GM12865 (cell line): ENCODE data around the gene PIN1.
"Not testable (repeated sequence)": the region's sequence is repeated elsewhere in the genome, so short reads cannot be mapped to it uniquely, and the experiment has no call there.

Experiments
- DNase-seq: peaks from one replicate; pipeline ENCODE4 v3.0.0; 2010; ENCODE audit warnings: low read depth
- H3K4me3 ChIP-seq: 2 replicates; pipeline ENCODE4 v1.5.1; 2011; ENCODE audit warnings: mild to moderate bottlenecking, low read depth, low read length, control low read depth
- TF ChIP-seq, protein P1 (sequence below): IDR thresholded peaks from 2 replicates; pipeline ENCODE4 v1.5.1; 2011; ENCODE audit warnings: low read length, control low read depth, low read depth, inconsistent platforms; ENCODE audit not compliant: insufficient read depth; ENCODE audit errors: missing control alignments

PIN1 gene

DNA sequence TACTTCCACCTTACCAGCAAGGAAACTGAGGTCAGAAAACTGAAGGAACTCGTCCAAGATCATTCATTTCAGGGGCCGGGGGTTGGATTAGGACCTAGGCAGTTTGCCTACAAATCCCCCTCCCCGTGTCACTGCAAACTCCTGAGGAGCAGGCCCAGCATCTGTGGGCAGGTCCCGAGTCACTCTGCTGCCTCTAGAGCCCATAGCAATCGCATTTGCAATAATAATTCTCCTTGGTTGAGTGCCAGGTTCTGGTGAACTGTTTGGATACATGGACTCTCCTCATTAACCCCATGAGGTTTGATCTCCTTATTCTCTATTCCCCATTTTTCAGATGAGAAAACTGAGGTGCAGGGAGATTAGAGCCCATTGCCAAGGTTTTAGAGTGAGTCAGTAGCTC lies 903 bp downstream of the PIN1 start:
- DNase-seq = peak; percentile 18
- TF ChIP-seq, protein P1, sequence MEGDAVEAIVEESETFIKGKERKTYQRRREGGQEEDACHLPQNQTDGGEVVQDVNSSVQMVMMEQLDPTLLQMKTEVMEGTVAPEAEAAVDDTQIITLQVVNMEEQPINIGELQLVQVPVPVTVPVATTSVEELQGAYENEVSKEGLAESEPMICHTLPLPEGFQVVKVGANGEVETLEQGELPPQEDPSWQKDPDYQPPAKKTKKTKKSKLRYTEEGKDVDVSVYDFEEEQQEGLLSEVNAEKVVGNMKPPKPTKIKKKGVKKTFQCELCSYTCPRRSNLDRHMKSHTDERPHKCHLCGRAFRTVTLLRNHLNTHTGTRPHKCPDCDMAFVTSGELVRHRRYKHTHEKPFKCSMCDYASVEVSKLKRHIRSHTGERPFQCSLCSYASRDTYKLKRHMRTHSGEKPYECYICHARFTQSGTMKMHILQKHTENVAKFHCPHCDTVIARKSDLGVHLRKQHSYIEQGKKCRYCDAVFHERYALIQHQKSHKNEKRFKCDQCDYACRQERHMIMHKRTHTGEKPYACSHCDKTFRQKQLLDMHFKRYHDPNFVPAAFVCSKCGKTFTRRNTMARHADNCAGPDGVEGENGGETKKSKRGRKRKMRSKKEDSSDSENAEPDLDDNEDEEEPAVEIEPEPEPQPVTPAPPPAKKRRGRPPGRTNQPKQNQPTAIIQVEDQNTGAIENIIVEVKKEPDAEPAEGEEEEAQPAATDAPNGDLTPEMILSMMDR = no peak
- peak overlapping the region; percentile 82 for H3K4me3 ChIP-seq

DNA sequence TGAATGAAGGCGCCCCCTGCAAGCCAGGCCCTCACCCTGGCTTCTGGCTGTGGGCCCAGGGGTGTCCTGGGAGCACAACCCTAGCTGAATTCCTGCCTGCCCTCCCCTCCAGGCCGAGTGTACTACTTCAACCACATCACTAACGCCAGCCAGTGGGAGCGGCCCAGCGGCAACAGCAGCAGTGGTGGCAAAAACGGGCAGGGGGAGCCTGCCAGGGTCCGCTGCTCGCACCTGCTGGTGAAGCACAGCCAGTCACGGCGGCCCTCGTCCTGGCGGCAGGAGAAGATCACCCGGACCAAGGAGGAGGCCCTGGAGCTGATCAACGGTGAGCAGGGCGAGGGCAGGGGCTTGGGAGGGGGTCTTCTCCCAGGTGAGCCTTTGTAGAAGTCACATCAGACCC lies 3.2 kb downstream of the PIN1 start:
- H3K4me3 ChIP-seq = no peak overlapping the region
- DNase-seq = no peak
- TF ChIP-seq, protein P1 = no peak

DNA sequence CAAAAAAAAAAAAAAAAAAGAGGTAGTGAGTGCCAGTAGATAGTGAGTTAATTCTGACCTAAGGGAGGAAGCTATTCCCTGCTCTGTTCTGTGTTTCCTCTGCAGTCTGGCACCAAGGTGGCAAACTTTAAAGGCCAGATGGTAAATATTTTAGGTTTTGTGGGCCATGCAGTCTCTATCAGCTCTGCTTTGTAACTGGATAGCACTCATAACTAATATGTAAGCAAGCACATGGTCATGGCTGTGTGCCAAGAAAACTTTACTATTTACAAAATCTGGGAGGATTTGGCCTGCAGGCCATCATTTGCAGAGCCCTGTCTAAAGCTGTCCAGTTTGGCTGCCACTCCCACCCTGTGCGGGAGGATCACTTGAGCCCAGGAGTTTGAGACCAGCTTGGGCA lies 4.3 kb downstream of the PIN1 start:
- TF ChIP-seq, protein P1 = no peak
- H3K4me3 ChIP-seq = no peak overlapping the region
- no peak for DNase-seq

DNA sequence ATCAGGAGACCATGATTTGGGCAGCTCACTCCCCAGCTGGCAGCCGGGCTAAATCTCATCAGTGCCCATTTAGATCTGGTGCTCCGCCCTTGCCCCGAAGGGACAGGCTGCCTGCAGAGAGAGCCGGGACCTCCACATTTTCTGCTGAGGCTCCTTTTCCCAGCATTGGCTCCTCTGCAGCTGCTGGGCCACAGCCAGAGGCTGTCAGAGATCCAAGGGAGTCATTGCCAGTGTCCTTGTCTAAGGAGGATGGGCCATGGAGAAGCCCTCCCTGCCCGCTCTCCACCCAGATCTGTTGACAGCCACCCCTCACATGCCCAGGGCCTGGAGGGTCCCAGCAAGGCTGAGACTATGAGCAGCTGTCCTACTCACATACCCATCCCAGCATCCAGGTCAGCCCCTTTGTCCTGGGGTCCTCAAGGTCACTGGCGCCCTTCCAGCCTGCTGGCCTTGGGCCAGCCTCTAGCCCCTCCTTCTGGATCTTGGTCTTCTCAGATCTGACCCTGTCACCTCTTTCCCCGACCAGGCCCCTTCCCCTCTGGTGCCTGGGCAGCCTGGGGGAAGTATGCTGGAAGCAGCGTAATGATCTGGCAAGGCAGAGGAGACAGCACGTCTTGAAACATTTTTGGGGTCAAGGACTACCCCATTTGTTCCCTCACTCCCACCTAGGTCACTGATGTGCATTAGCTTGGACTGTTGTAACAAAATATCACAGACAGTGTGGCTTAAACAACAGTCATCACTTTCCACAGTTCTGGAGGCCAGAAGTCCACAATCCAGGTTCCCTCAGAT lies 7.9 kb downstream of the PIN1 start:
- TF ChIP-seq, protein P1 = no peak
- no peak overlapping the region for H3K4me3 ChIP-seq
- no peak for DNase-seq

GRCh38 chr19:9843626-9844273 lies 8.6 kb downstream of the PIN1 start:
- H3K4me3 ChIP-seq, DNase-seq: not testable (repeated sequence)

DNA sequence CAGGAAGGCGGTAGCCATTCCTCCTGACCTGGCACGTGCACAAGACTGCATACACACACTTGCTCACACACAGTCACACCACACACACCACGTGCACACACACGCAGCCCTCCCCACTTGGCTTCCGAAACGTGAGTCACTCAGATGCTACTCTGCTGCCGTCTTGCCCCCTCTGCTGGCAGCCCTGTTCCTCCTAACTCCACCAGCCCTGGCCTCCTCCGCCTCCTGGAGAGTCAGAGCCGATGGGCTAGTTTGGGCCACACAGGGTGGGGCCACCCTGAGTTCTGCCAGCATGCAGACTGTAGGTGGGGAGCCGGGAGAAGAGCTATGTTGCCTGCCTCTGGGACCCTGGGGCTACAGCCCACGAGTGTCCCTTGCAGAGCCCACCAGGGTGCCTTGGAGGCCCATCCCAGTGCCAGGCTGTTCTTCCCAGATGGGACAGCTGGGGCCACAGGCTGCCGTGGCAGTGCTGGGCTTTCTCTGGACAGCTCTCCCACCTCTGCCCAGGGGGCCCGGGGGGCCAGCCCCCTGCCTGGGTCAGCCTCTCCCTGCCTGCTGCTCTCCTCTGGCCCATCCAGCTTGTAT lies 12.1 kb downstream of the PIN1 start:
- DNase-seq = peak; percentile 20
- TF ChIP-seq, protein P1 = no peak
- no peak overlapping the region for H3K4me3 ChIP-seq

- TF ChIP-seq, protein P1 = peak; percentile 31
- no peak for DNase-seq
- no peak overlapping the region for H3K4me3 ChIP-seq
Observed at GRCh38 chr19:9848060-9848459, 12.9 kb downstream of the PIN1 start.
